BJ (cell line): ENCODE measurements around the gene SUPT4H1. TPM values are rescaled to one million over a fixed set of nuclear protein-coding genes. Genes with fewer than 3 reads are reported as not detected.

Source experiments
- CTCF ChIA-PET: fragments of 350-600 bp; formaldehyde crosslinking; extraction: SDS; loops from one replicate; lab custom pipeline; 2021; ENCODE audit warnings: antibody characterized with exemption, inconsistent platforms; lab: Yijun Ruan, JAX
- POLR2A ChIA-PET: fragments of 300-600 bp; sonication (Branson Sonifier 250); formaldehyde crosslinking; extraction: SDS; loops from one replicate; lab custom pipeline; 2021; ENCODE audit warnings: antibody characterized with exemption; lab: Charles Lee
- DNase-seq: peaks from one replicate; pipeline ENCODE4 v3.0.0-alpha.2; 2011; ENCODE audit warnings: low read depth
- H3K27me3 ChIP-seq: 2 replicates; pipeline ENCODE4 v1.6.0; 2011; ENCODE audit warnings: low read length; ENCODE audit not compliant: control insufficient read depth, insufficient read depth
- H3K36me3 ChIP-seq: 2 replicates; pipeline ENCODE4 v1.5.1; 2011; ENCODE audit warnings: low read length; ENCODE audit not compliant: control insufficient read depth, insufficient read depth
- H3K4me3 ChIP-seq: 2 replicates; pipeline ENCODE4 v1.5.1; 2011; ENCODE audit warnings: low read depth, mild to moderate bottlenecking, control low read depth, low read length
- CTCF ChIP-seq: IDR thresholded peaks from 2 replicates; pipeline ENCODE4 v1.5.1; 2011; ENCODE audit warnings: low read depth, mild to moderate bottlenecking, control low read depth, inconsistent platforms, low read length, moderate library complexity; ENCODE audit not compliant: insufficient read depth
- polyA plus RNA-seq: library from polyadenylated mRNA; depleted of rRNA; stranded (reverse); fragments of >200 nt; gene quantifications from 2 replicates; pipeline ENCODE4 v1.2.3, GENCODE V29; 2011

The SUPT4H1 gene
- polyA plus RNA-seq, 1 experiment, result 145 TPM

GRCh38 chr17:58353389-58353825, 1.4 kb upstream of the SUPT4H1 start:
- CTCF ChIA-PET, result interaction anchor here (1.9 to 4.6 kb wide), 3 partner anchors 16 to 49 kb away, joined by 9 to 28 read pairs (median 11); no protein-coding TSS in a partner anchor
- TF ChIP-seq CTCF, result no peak
- POLR2A ChIA-PET, result no interaction called here
- H3K36me3 ChIP-seq, result peaks cover 2% of the 10 kb centered on the region
- H3K27me3 ChIP-seq, result 0 out of 2 replicates have a peak, but pooled peaks cover 1% of the 10 kb centered on the region
- H3K4me3 ChIP-seq, result no peak overlapping the region
- no peak for DNase-seq

DNA sequence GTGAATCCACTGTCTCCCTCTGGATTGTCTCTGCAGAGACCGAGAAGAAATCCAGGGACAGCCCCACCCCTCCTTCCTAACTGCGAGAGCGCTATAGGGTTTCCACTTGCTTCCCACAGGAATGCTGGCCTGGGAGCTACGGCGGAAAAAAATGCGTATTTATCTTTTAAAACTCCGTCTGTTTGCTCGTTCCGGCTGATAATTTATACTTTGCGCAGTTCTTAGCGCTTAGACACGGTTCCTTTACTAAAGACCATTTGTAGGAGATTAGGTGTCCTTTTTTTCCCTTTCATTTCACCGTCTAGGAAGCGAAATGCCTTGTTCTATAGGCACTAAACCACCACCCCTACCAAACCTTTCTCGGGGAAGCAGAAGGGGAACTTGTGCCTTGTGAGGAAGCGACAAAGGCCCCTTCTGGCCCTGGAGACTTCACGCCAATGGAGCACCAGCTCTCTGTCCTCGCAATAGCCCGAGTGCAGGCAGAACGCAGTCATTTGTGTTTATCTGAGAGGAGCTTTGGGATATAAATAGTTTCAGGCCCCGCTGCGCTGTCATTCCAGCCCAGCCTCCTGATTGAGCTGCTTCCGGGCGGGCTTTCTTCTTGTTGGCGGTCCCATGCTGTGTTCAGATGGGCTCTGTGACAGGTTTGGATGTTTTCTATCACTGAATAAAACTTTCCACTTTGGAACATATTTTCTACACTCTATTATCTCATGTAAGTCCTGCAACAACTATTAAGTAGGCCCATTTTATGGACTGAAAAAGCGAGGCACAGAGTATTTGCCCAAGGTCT, 791 bp upstream of the SUPT4H1 start:
- TF ChIP-seq CTCF, result no peak
- H3K4me3 ChIP-seq, result peak overlapping the region; percentile 74
- ChIA-PET CTCF (interaction anchor here (1.6 to 4.6 kb wide), 5 partner anchors 15 to 65 kb away, joined by 5 to 28 read pairs (median 9); partner anchors contain the start of gene RNF43), POLR2A (interaction anchor here (0.5 to 2.7 kb wide), 5 partner anchors 9 to 718 kb away, joined by 3 to 26 read pairs (median 3); no protein-coding TSS in a partner anchor)
- 0 out of 2 replicates have a peak, but pooled peaks cover 1% of the 10 kb centered on the region for H3K27me3 ChIP-seq
- DNase-seq, result no peak
- H3K36me3 ChIP-seq, result peaks cover 8% of the 10 kb centered on the region

DNA sequence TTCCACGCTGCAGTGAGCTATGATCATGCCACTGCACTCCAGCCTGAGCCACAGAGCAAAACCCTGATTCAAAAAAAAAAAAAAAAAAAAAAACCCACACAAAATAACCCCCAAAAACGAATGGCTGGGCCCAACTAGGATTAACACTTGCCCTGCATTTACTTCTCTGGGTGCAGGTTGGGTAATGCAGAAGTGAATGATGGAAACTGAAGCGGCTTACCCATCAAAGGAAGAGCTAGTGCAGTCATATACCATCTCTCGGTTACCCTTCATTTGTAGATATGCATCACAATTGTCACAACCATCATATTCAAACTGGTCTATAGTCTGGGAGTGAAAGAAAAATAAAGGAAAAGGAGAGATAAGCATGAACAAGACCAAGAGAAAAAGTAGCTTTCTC, 819 bp downstream of the SUPT4H1 start:
- TF ChIP-seq CTCF, result no peak
- ChIA-PET CTCF (interaction anchor here (0.9 to 4.6 kb wide), 6 partner anchors 14 to 102 kb away, joined by 3 to 28 read pairs (median 6); partner anchors contain the start of gene RNF43), POLR2A (interaction anchor here (2.7 kb wide), 1 partner anchor 13 kb away, joined by 26 read pairs; no protein-coding TSS in a partner anchor)
- peak overlapping the region; percentile 74 for H3K4me3 ChIP-seq
- no peak for DNase-seq
- peaks cover 20% of the 10 kb centered on the region for H3K36me3 ChIP-seq
- 0 out of 2 replicates have a peak, but pooled peaks cover 1% of the 10 kb centered on the region for H3K27me3 ChIP-seq

- Histone ChIP-seq H3K27me3 (no peaks in the 10 kb centered on the region), H3K36me3 (peaks cover 32% of the 10 kb centered on the region), H3K4me3 (no peak overlapping the region)
- TF ChIP-seq CTCF, result no peak
- ChIA-PET POLR2A (no interaction called here), CTCF (interaction anchor here (0.9 to 1.3 kb wide), 2 partner anchors 31 to 43 kb away, joined by 3 to 4 read pairs; no protein-coding TSS in a partner anchor)
- DNase-seq, result no peak
Measured at GRCh38 chr17:58348038-58348437, 4.0 kb downstream of the SUPT4H1 start.

DNA sequence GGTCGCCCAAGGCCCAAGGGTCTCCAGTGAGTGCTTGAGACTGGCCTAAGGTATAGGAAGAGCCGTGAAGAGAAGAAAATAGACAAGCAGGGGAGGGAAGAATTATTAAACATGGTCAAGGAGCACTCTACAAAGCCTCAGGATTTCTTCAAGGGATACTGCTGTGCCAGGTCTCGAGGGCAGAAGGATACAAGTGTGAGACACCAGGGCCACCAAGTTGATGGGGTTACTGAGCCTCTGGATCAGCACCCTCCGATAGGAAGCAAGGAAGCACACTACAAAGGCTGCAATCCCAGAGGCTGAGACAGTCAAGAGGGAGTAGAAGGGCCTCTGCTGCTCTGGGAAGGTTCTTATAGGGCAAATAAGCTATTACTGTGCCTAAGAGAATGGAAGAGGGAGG, 6.5 kb downstream of the SUPT4H1 start:
- H3K36me3 ChIP-seq, result peaks cover 32% of the 10 kb centered on the region
- POLR2A ChIA-PET, result no interaction called here

More for the DNA sequence above, 6.5 kb downstream of the SUPT4H1 start:
- no peak overlapping the region for H3K4me3 ChIP-seq
- no peak for DNase-seq
- TF ChIP-seq CTCF, result no peak
- CTCF ChIA-PET, result interaction anchor here (0.9 to 2.2 kb wide), 2 partner anchors 28 kb away, joined by 3 to 7 read pairs; no protein-coding TSS in a partner anchor
- no peaks in the 10 kb centered on the region for H3K27me3 ChIP-seq
